ENCODE measurements around the gene ADGRG6. TPM values are rescaled to one million over a fixed set of nuclear protein-coding genes. Genes with fewer than 3 reads are reported as not detected.

Gene ADGRG6
- total RNA-seq, 1 donor from 2014 or later: 43.5 TPM

Other genes with a start within 250 kb of the ADGRG6 start
- not detected for gene GJE1, start 169.1 kb upstream of the ADGRG6 start, total RNA-seq
- not detected for gene NMBR, start 154.9 kb upstream of the ADGRG6 start, total RNA-seq
- 42.5 TPM for gene VTA1, start 154.7 kb upstream of the ADGRG6 start, total RNA-seq

Measured in skin of body (tissue), 1 donor.